GM23338 (cell line): ENCODE data around the gene VPS54. TPM values are rescaled to one million over a fixed set of nuclear protein-coding genes. Genes with fewer than 3 reads are reported as not detected.

Experiments
- ATAC-seq: fragments of 200-7000 bp; cut with Tn5 transposase; 3 replicates; pipeline ENCODE4 v1.9.1; 2020
- DNase-seq: peaks from one replicate; pipeline ENCODE4 v3.0.0-alpha.2; 2015; ENCODE audit warnings: low spot score
- H2AFZ ChIP-seq: fragments of 200-600 bp; sonication (generic); 2 replicates; pipeline ENCODE4 v1.8.0; 2016; ENCODE audit warnings: antibody characterized with exemption, mild to moderate bottlenecking, moderate library complexity
- H3F3A ChIP-seq: fragments of 200-600 bp; sonication (generic); replicated peaks from 2 replicates; pipeline ENCODE4 v1.8.0; 2017; ENCODE audit warnings: antibody characterized with exemption, mixed run types, low read depth
- H3K27ac ChIP-seq: fragments of 200-600 bp; sonication (generic); 2 replicates; pipeline ENCODE4 v1.6.1; 2016; ENCODE audit warnings: low read depth
- H3K27me3 ChIP-seq: fragments of 200-600 bp; sonication (generic); 2 replicates; pipeline ENCODE4 v1.8.0; 2016; ENCODE audit warnings: mild to moderate bottlenecking, mixed run types, moderate library complexity; ENCODE audit not compliant: insufficient read depth
- H3K36me3 ChIP-seq: fragments of 200-600 bp; sonication (generic); 2 replicates; pipeline ENCODE4 v1.8.0; 2016; ENCODE audit warnings: mild to moderate bottlenecking; ENCODE audit not compliant: insufficient read depth
- H3K4me1 ChIP-seq: fragments of 200-600 bp; sonication (generic); 2 replicates; pipeline ENCODE4 v1.8.0; 2016; ENCODE audit warnings: mild to moderate bottlenecking, moderate library complexity; ENCODE audit not compliant: insufficient read depth
- H3K4me2 ChIP-seq: fragments of 200-600 bp; sonication (generic); 2 replicates; pipeline ENCODE4 v1.7.1; 2017; ENCODE audit warnings: mixed run types
- H3K4me3 ChIP-seq: fragments of 200-600 bp; sonication (generic); 2 replicates; pipeline ENCODE4 v1.6.1; 2016; ENCODE audit warnings: mixed run types
- H3K79me2 ChIP-seq: fragments of 200-600 bp; sonication (generic); replicated peaks from 2 replicates; pipeline ENCODE4 v1.8.0; 2017; ENCODE audit warnings: mild to moderate bottlenecking; ENCODE audit not compliant: insufficient read depth
- H3K9me2 ChIP-seq: fragments of 200-600 bp; sonication (generic); 2 replicates; pipeline ENCODE4 v1.8.0; 2017; ENCODE audit not compliant: insufficient read depth
- H4K20me1 ChIP-seq: fragments of 200-600 bp; sonication (generic); replicated peaks from 2 replicates; pipeline ENCODE4 v1.8.0; 2017; ENCODE audit warnings: mild to moderate bottlenecking; ENCODE audit not compliant: insufficient read depth
- H3K27ac Mint-ChIP-seq: 2 replicates; pipeline ENCODE4 v1.8.0; 2020; ENCODE audit warnings: inconsistent platforms, mild to moderate bottlenecking, moderate library complexity, mixed read lengths
- H3K27me3 Mint-ChIP-seq: 3 replicates; pipeline ENCODE4 v1.8.0; 2022; ENCODE audit warnings: low read depth, mild to moderate bottlenecking, moderate library complexity, mixed read lengths, inconsistent platforms; ENCODE audit not compliant: insufficient read depth, poor library complexity
- H3K36me3 Mint-ChIP-seq: 3 replicates; pipeline ENCODE4 v1.8.0; 2021; ENCODE audit warnings: low read depth, mild to moderate bottlenecking, inconsistent platforms, moderate library complexity, mixed read lengths
- H3K4me1 Mint-ChIP-seq: 3 replicates; pipeline ENCODE4 v1.8.0; 2020; ENCODE audit warnings: mild to moderate bottlenecking, inconsistent platforms, mixed read lengths
- H3K4me3 Mint-ChIP-seq: 3 replicates; pipeline ENCODE4 v1.8.0; 2021; ENCODE audit warnings: moderate library complexity, mild to moderate bottlenecking, inconsistent platforms, mixed read lengths
- H3K9me3 Mint-ChIP-seq: 3 replicates; pipeline ENCODE4 v1.8.0; 2020; ENCODE audit warnings: moderate library complexity, mild to moderate bottlenecking, inconsistent platforms, mixed read lengths
- JUNB ChIP-seq: IDR thresholded peaks from one replicate; pipeline ENCODE4 v1.6.1; 2016; ENCODE audit warnings: antibody characterized with exemption; ENCODE audit not compliant: unreplicated experiment
- polyA plus RNA-seq: library from polyadenylated mRNA; unstranded; fragments of >200 nt; fragmentation: Nextera tagmentation; extraction: Ambion mirVana; gene quantifications from 2 replicates; pipeline ENCODE4 v1.2.1, GENCODE V29; 2016
- total RNA-seq: library from RNA; depleted of rRNA; stranded (reverse); fragments of >200 nt; shearing (Covaris generic); gene quantifications from 2 replicates; pipeline ENCODE4 v1.2.3, GENCODE V29; 2014
- TF ChIP-seq, protein P1 (sequence below): fragments of 250-450 bp; sonication (Bioruptor Pico); IDR thresholded peaks from 2 replicates; pipeline ENCODE4 v1.5.0; 2020; ENCODE audit warnings: mild to moderate bottlenecking, moderate library complexity
- TF ChIP-seq, protein P2 (sequence below): IDR thresholded peaks from one replicate; pipeline ENCODE4 v1.6.1; 2018; ENCODE audit warnings: antibody characterized with exemption; ENCODE audit not compliant: unreplicated experiment

Gene VPS54
- total and polyA plus RNA-seq, 2 experiments from 2014 or later, result 6.6 to 17.0 TPM

DNA sequence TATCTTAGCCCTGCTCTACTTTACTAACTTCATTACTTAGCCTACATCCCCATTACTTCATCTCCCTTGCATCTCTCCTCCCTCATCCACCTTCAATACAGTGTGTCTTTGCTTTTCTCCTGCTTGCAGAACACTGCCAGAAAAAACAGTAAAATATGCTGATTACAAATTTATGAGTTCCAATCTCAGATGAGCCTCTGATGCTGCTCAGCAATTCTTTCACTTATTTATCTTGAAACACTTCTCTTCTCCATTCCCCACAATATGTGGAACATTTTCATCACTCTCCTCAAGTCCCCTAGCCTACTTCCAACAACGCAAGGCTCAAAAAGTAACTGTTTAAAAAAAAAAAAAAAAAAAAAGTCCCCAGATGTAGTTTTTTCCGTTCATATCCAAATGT, 7.1 kb downstream of the VPS54 start (continued):
- TF ChIP-seq, protein P1, sequence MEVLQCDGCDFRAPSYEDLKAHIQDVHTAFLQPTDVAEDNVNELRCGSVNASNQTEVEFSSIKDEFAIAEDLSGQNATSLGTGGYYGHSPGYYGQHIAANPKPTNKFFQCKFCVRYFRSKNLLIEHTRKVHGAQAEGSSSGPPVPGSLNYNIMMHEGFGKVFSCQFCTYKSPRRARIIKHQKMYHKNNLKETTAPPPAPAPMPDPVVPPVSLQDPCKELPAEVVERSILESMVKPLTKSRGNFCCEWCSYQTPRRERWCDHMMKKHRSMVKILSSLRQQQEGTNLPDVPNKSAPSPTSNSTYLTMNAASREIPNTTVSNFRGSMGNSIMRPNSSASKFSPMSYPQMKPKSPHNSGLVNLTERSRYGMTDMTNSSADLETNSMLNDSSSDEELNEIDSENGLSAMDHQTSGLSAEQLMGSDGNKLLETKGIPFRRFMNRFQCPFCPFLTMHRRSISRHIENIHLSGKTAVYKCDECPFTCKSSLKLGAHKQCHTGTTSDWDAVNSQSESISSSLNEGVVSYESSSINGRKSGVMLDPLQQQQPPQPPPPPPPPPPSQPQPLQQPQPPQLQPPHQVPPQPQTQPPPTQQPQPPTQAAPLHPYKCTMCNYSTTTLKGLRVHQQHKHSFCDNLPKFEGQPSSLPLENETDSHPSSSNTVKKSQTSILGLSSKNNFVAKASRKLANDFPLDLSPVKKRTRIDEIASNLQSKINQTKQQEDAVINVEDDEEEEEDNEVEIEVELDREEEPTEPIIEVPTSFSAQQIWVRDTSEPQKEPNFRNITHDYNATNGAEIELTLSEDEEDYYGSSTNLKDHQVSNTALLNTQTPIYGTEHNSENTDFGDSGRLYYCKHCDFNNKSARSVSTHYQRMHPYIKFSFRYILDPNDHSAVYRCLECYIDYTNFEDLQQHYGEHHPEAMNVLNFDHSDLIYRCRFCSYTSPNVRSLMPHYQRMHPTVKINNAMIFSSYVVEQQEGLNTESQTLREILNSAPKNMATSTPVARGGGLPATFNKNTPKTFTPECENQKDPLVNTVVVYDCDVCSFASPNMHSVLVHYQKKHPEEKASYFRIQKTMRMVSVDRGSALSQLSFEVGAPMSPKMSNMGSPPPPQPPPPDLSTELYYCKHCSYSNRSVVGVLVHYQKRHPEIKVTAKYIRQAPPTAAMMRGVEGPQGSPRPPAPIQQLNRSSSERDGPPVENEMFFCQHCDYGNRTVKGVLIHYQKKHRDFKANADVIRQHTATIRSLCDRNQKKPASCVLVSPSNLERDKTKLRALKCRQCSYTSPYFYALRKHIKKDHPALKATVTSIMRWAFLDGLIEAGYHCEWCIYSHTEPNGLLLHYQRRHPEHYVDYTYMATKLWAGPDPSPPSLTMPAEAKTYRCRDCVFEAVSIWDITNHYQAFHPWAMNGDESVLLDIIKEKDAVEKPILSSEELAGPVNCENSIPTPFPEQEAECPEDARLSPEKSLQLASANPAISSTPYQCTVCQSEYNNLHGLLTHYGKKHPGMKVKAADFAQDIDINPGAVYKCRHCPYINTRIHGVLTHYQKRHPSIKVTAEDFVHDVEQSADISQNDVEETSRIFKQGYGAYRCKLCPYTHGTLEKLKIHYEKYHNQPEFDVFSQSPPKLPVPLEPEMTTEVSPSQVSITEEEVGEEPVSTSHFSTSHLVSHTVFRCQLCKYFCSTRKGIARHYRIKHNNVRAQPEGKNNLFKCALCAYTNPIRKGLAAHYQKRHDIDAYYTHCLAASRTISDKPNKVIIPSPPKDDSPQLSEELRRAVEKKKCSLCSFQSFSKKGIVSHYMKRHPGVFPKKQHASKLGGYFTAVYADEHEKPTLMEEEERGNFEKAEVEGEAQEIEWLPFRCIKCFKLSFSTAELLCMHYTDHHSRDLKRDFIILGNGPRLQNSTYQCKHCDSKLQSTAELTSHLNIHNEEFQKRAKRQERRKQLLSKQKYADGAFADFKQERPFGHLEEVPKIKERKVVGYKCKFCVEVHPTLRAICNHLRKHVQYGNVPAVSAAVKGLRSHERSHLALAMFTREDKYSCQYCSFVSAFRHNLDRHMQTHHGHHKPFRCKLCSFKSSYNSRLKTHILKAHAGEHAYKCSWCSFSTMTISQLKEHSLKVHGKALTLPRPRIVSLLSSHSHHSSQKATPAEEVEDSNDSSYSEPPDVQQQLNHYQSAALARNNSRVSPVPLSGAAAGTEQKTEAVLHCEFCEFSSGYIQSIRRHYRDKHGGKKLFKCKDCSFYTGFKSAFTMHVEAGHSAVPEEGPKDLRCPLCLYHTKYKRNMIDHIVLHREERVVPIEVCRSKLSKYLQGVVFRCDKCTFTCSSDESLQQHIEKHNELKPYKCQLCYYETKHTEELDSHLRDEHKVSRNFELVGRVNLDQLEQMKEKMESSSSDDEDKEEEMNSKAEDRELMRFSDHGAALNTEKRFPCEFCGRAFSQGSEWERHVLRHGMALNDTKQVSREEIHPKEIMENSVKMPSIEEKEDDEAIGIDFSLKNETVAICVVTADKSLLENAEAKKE (CRISPR knock-in tag), result no peak
- TF ChIP-seq, protein P2, sequence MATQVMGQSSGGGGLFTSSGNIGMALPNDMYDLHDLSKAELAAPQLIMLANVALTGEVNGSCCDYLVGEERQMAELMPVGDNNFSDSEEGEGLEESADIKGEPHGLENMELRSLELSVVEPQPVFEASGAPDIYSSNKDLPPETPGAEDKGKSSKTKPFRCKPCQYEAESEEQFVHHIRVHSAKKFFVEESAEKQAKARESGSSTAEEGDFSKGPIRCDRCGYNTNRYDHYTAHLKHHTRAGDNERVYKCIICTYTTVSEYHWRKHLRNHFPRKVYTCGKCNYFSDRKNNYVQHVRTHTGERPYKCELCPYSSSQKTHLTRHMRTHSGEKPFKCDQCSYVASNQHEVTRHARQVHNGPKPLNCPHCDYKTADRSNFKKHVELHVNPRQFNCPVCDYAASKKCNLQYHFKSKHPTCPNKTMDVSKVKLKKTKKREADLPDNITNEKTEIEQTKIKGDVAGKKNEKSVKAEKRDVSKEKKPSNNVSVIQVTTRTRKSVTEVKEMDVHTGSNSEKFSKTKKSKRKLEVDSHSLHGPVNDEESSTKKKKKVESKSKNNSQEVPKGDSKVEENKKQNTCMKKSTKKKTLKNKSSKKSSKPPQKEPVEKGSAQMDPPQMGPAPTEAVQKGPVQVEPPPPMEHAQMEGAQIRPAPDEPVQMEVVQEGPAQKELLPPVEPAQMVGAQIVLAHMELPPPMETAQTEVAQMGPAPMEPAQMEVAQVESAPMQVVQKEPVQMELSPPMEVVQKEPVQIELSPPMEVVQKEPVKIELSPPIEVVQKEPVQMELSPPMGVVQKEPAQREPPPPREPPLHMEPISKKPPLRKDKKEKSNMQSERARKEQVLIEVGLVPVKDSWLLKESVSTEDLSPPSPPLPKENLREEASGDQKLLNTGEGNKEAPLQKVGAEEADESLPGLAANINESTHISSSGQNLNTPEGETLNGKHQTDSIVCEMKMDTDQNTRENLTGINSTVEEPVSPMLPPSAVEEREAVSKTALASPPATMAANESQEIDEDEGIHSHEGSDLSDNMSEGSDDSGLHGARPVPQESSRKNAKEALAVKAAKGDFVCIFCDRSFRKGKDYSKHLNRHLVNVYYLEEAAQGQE, result no peak

- no peaks in the 10 kb centered on the region for H4K20me1 ChIP-seq
- no peak for TF ChIP-seq JUNB
- TF ChIP-seq, protein P2, result no peak
- Mint-ChIP-seq H3K4me1 (peaks cover 8% of the 10 kb centered on the region), H3K9me3 (no peaks in the 10 kb centered on the region), H3K4me3 (no peak overlapping the region), H3K27me3 (no peaks in the 10 kb centered on the region), H3K27ac (no peak overlapping the region), H3K36me3 (no peaks in the 10 kb centered on the region)
- DNase-seq, result no peak
- H3K4me3 ChIP-seq, result no peak overlapping the region
- H3K27ac ChIP-seq, result no peak overlapping the region
- H3K4me2 ChIP-seq, result no peak overlapping the region
- 0 out of 2 replicates have a peak, but pooled peaks cover under 1% of the 10 kb centered on the region for H3K4me1 ChIP-seq
- ATAC-seq, result no peak
- no peaks in the 10 kb centered on the region for H3F3A ChIP-seq
- no peaks in the 10 kb centered on the region for H3K9me2 ChIP-seq
- no peaks in the 10 kb centered on the region for H3K27me3 ChIP-seq
- no peaks in the 10 kb centered on the region for H3K36me3 ChIP-seq
- H2AFZ ChIP-seq, result no peak overlapping the region
- H3K79me2 ChIP-seq, result peaks cover 55% of the 10 kb centered on the region
Measured at GRCh38 chr2:64008434-64009009, 10.7 kb downstream of the VPS54 start.
